SK-N-DZ (cell line): ENCODE results near the gene OR51E1. TPM values are rescaled to one million over a fixed set of nuclear protein-coding genes. Genes with fewer than 3 reads are reported as not detected.

Experiments used
- DNase-seq: peaks from one replicate; pipeline ENCODE4 v3.0.0-alpha.2; 2015; ENCODE audit warnings: low spot score
- polyA plus RNA-seq, 2 experiments: library from polyadenylated mRNA; depleted of rRNA; stranded (reverse); fragments of >200 nt; gene quantifications; 2 replicates each; pipeline ENCODE4 v1.2.3, GENCODE V29; 2014

Gene OR51E1
- not detected in 2 replicates for polyA plus RNA-seq (2014; cell fraction: cytosol; rRNA removed)
- not detected in 2 replicates for polyA plus RNA-seq (2014; cell fraction: nucleus; rRNA removed)

- no peak for DNase-seq
These were observed at the start of gene OR51E1 for GRCh38 chr11:4643682-4644081. OR51E1 (plus strand) TSS chr11:4643982; CDS start chr11:4652527, 8,545 bp downstream.

GRCh38 chr11:4605057-4605456 lies 38.7 kb upstream of the OR51E1 start:
- no peak for DNase-seq

- no peak for DNase-seq
These were observed 37.4 kb upstream of the OR51E1 start for GRCh38 chr11:4606231-4607015.

GRCh38 chr11:4607096-4607495 lies 36.7 kb upstream of the OR51E1 start:
- DNase-seq = no peak

GRCh38 chr11:4607781-4608666 lies 35.8 kb upstream of the OR51E1 start, which contains the start of gene TRIM68:
TRIM68 (minus strand) TSS chr11:4608231; CDS start chr11:4605504, 2,727 bp downstream.
- peak; percentile 95 for DNase-seq

GRCh38 chr11:4610258-4610935 lies 33.4 kb upstream of the OR51E1 start:
- DNase-seq = no peak

GRCh38 chr11:4611986-4612385 lies 31.8 kb upstream of the OR51E1 start:
- DNase-seq = no peak

GRCh38 chr11:4615856-4616444 lies 27.8 kb upstream of the OR51E1 start:
- no peak for DNase-seq

- DNase-seq = no peak
These were observed 24.3 kb upstream of the OR51E1 start for GRCh38 chr11:4619514-4619913.

- DNase-seq = peak; percentile 66
These were observed 17.3 kb upstream of the OR51E1 start for GRCh38 chr11:4626207-4627099.

GRCh38 chr11:4636136-4636535 lies 7.6 kb upstream of the OR51E1 start:
- DNase-seq = no peak

GRCh38 chr11:4636962-4637661 lies 6.7 kb upstream of the OR51E1 start, which contains the start of gene OR51D1:
OR51D1 (plus strand) TSS chr11:4637477; CDS start chr11:4639791, 2,314 bp downstream.
- peak; percentile 63 for DNase-seq

- no peak for DNase-seq
These were observed 6.1 kb upstream of the OR51E1 start for GRCh38 chr11:4637662-4638047.

GRCh38 chr11:4639931-4640330 lies 3.9 kb upstream of the OR51E1 start:
- no peak for DNase-seq

- no peak for DNase-seq
These were observed 2.3 kb upstream of the OR51E1 start for GRCh38 chr11:4641501-4641900.

- no peak for DNase-seq
These were observed 1.7 kb upstream of the OR51E1 start for GRCh38 chr11:4642043-4642442.

- no peak for DNase-seq
These were observed 706 bp upstream of the OR51E1 start for GRCh38 chr11:4643076-4643475.

GRCh38 chr11:4644233-4644632 lies 451 bp downstream of the OR51E1 start:
- no peak for DNase-seq

- DNase-seq = no peak
These were observed 2.2 kb downstream of the OR51E1 start for GRCh38 chr11:4645974-4646373.

GRCh38 chr11:4647766-4648165 lies 4.0 kb downstream of the OR51E1 start:
- DNase-seq = peak; percentile 29
